Measurements from ENCODE around the gene KAT2A. TPM values are rescaled to one million over a fixed set of nuclear protein-coding genes. Genes with fewer than 3 reads are reported as not detected.

Gene KAT2A
- total RNA-seq, 1 donor from 2014 or later, result 18.4 TPM

DNA sequence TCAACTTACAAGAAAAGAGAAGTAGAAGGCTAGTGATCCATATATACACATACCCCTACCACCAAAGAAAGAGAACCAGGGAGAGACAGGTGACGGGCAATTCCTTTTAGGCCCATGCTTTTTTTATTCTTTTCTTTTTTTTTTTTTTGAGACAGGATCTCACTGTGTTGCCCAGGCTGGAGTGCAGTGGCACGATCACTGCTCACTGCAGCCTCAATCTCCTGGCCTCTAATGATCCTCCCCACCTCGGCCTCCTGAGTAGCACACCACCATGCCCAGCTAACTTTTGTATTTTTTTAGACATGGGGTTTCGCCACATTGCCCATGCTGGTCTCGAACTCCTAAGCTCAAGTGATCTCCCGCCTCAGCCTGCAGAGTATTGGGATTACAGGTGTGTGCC, 6.2 kb upstream of the KAT2A start:
- H3K9me3 ChIP-seq (ENCODE audit: low read depth), result no peaks in the 10 kb centered on the region
- no peak overlapping the region for H3K27ac Mint-ChIP-seq
- H2AFZ ChIP-seq (replicated peaks), result no peak overlapping the region
- H3K27me3 ChIP-seq, result no peaks in the 10 kb centered on the region
- H3K4me3 Mint-ChIP-seq, result no peak overlapping the region
- no peaks in the 10 kb centered on the region for H3K79me2 ChIP-seq (ENCODE audit: low read depth)
- peaks cover 20% of the 10 kb centered on the region for H3K36me3 Mint-ChIP-seq
- no peak overlapping the region for H3K27ac ChIP-seq
- DNase-seq (ENCODE audit: low spot score), result no peak
- TF ChIP-seq EZH2 (IDR thresholded peaks at IDR 0.05) (no peak), EZH2phosphoT487 (IDR thresholded peaks at IDR 0.05) (no peak)
- TF ChIP-seq, protein P1, sequence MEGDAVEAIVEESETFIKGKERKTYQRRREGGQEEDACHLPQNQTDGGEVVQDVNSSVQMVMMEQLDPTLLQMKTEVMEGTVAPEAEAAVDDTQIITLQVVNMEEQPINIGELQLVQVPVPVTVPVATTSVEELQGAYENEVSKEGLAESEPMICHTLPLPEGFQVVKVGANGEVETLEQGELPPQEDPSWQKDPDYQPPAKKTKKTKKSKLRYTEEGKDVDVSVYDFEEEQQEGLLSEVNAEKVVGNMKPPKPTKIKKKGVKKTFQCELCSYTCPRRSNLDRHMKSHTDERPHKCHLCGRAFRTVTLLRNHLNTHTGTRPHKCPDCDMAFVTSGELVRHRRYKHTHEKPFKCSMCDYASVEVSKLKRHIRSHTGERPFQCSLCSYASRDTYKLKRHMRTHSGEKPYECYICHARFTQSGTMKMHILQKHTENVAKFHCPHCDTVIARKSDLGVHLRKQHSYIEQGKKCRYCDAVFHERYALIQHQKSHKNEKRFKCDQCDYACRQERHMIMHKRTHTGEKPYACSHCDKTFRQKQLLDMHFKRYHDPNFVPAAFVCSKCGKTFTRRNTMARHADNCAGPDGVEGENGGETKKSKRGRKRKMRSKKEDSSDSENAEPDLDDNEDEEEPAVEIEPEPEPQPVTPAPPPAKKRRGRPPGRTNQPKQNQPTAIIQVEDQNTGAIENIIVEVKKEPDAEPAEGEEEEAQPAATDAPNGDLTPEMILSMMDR (IDR thresholded peaks at IDR 0.05), result no peak
- H3K9ac ChIP-seq, result no peak overlapping the region
- H3K4me1 Mint-ChIP-seq, result peaks cover 7% of the 10 kb centered on the region
- no peak overlapping the region for H3K4me2 ChIP-seq
- no peaks in the 10 kb centered on the region for H3K9me3 Mint-ChIP-seq
- H3F3A ChIP-seq (ENCODE audit: low read depth), result peaks cover 13% of the 10 kb centered on the region
- H3K4me3 ChIP-seq, result no peak overlapping the region
- peaks cover 6% of the 10 kb centered on the region for H3K4me1 ChIP-seq
- H3K27me3 Mint-ChIP-seq (ENCODE audit: insufficient read depth, low read depth), result peaks cover 5% of the 10 kb centered on the region
- H4K20me1 ChIP-seq (ENCODE audit: low read depth), result peaks cover 13% of the 10 kb centered on the region
- peaks cover 4% of the 10 kb centered on the region for H3K36me3 ChIP-seq

DNA sequence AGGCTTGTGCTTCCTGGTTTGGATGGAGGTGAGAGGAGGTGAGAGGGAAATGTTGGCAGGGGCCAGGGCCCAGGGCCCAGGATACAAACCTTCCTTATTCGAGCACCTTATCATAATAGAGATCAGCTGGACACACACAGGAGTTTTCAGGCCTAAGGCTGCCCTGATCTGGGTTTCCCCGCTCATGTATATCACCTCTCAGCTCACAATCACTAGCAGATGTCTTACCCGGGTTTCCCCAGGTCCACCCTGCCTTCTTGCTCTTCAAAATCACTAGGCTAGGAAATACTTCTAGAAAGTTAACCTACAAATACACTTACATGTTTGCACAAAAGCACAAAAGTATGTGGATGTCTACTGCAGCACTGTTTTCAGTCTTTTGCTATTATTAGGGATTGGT, 5.7 kb upstream of the KAT2A start:
- H4K20me1 ChIP-seq (ENCODE audit: low read depth), result peaks cover 8% of the 10 kb centered on the region
- H3K4me1 Mint-ChIP-seq, result peaks cover 7% of the 10 kb centered on the region
- H3K9me3 ChIP-seq (ENCODE audit: low read depth), result no peaks in the 10 kb centered on the region
- no peak overlapping the region for H3K4me3 ChIP-seq
- H3K36me3 Mint-ChIP-seq, result peaks cover 22% of the 10 kb centered on the region
- peaks cover 4% of the 10 kb centered on the region for H3K36me3 ChIP-seq
- H3K27ac ChIP-seq, result no peak overlapping the region
- H3K9ac ChIP-seq, result no peak overlapping the region
- peaks cover 10% of the 10 kb centered on the region for H3K4me1 ChIP-seq
- DNase-seq (ENCODE audit: low spot score), result no peak
- peaks cover 19% of the 10 kb centered on the region for H3F3A ChIP-seq (ENCODE audit: low read depth)
- H3K9me3 Mint-ChIP-seq, result no peaks in the 10 kb centered on the region
- H3K27ac Mint-ChIP-seq, result no peak overlapping the region
- no peaks in the 10 kb centered on the region for H3K27me3 ChIP-seq
- peaks cover 3% of the 10 kb centered on the region for H3K27me3 Mint-ChIP-seq (ENCODE audit: insufficient read depth, low read depth)
- H3K4me3 Mint-ChIP-seq, result no peak overlapping the region
- H3K79me2 ChIP-seq (ENCODE audit: low read depth), result no peaks in the 10 kb centered on the region
- H3K4me2 ChIP-seq, result no peak overlapping the region
- no peak overlapping the region for H2AFZ ChIP-seq (replicated peaks)
- TF ChIP-seq, protein P1 (IDR thresholded peaks at IDR 0.05), result no peak
- TF ChIP-seq EZH2phosphoT487 (IDR thresholded peaks at IDR 0.05) (no peak), EZH2 (IDR thresholded peaks at IDR 0.05) (no peak)

DNA sequence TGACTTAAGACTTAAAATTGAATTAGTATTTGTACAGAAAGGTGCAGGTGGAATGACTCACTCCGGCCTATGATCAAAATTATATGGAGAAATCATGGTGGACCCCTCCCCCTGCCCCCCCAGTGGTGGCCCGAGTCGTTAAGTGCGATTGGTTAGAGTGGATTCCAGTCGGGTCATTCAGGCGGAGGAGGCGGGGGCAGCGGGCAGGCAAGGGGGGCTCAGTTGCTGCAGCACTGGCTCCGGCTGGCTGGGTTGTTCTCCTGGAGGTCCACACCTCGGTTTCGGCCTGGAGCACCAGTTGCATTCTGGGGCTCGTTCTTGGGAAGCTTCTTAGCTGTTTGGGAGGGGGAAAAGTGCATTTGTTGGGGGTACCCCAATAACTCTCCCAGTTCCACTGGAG, 4.4 kb upstream of the KAT2A start:
- no peak overlapping the region for H3K9ac ChIP-seq
- H3F3A ChIP-seq (ENCODE audit: low read depth), result peaks cover 25% of the 10 kb centered on the region
- no peak overlapping the region for H3K27ac ChIP-seq
- Mint-ChIP-seq H3K4me3 (no peak overlapping the region), H3K9me3 (no peaks in the 10 kb centered on the region), H3K27ac (no peak overlapping the region), H3K36me3 (peaks cover 19% of the 10 kb centered on the region), H3K27me3 (ENCODE audit: insufficient read depth, low read depth) (peaks cover 5% of the 10 kb centered on the region), H3K4me1 (peaks cover 6% of the 10 kb centered on the region)
- no peaks in the 10 kb centered on the region for H3K79me2 ChIP-seq (ENCODE audit: low read depth)
- H3K27me3 ChIP-seq, result no peaks in the 10 kb centered on the region
- no peak overlapping the region for H3K4me3 ChIP-seq
- H3K36me3 ChIP-seq, result peaks cover 4% of the 10 kb centered on the region
- no peaks in the 10 kb centered on the region for H4K20me1 ChIP-seq (ENCODE audit: low read depth)
- H3K4me2 ChIP-seq, result no peak overlapping the region
- DNase-seq (ENCODE audit: low spot score), result no peak
- H3K9me3 ChIP-seq (ENCODE audit: low read depth), result no peaks in the 10 kb centered on the region
- TF ChIP-seq, protein P1 (IDR thresholded peaks at IDR 0.05), result no peak
- TF ChIP-seq EZH2phosphoT487 (IDR thresholded peaks at IDR 0.05), result no peak
- no peak for TF ChIP-seq EZH2 (IDR thresholded peaks at IDR 0.05)
- H3K4me1 ChIP-seq, result peaks cover 16% of the 10 kb centered on the region
- no peak overlapping the region for H2AFZ ChIP-seq (replicated peaks)

Measured in neural progenitor cell (in vitro differentiated cells).